Limb (tissue), 2 donors: ENCODE measurements around the gene AUTS2.

Experiments used
- DNase-seq, 2 donors: peaks; one replicate each; pipeline ENCODE4 v3.0.0-alpha.2; 2016; ENCODE audit errors: extremely low spot score in 2 of 2

The AUTS2 gene

GRCh38 chr7:70406950-70407209 lies 808.6 kb downstream of the AUTS2 start:
- DNase-seq = no peak

- DNase-seq = no peak
Measured at GRCh38 chr7:70408477-70408876, 810.2 kb downstream of the AUTS2 start.

- DNase-seq = no peak
Measured at GRCh38 chr7:70408891-70409290, 810.6 kb downstream of the AUTS2 start.

DNA sequence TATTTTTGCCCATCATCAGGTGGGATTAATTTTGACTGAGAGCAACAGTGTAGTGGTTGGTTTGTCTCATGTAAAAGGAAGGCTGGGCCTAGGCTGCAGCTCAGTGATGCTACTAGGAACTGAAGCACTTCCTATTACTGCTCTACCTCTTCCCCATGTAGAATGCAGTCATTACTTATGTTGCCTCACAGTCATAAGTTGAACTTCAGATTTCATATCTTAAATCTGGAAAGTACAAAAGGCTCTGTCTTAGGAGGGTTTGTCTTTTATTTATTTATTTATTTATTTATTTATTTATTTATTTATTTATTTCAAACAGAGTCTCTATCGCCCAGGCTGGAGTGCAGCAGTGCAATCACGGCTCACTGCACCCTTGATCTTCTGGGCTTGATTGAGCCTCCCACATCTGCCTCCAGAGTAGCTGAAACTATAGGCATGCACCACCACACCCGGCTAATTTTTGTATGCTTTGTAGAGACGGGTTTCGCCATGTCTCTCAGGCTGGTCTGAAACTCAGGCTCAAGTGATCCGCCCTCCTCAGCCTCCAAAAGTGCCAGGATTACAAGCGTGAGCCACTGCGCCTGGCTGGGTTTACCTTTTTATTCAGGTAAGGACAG lies 812.0 kb downstream of the AUTS2 start:
- DNase-seq = no peak

DNA sequence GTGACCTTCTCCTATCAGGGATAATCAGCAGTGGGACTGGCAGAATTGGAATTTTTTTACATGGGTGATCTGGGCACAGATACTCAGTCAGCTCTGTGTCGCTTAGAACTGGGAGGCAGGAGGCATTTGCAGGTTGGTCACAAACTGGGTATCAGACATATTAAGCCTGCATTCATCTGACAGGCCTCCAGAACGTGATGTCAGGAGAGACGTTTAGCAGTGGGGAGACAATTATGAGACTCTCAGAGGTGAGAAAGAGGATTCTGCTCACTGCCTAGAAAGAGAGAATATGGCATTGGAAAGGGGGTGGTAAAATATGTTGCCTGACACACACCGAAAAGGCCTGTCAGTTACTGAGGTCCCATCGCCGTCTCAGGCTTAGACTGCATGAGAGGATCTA lies 816.1 kb downstream of the AUTS2 start:
- no peak for DNase-seq

DNA sequence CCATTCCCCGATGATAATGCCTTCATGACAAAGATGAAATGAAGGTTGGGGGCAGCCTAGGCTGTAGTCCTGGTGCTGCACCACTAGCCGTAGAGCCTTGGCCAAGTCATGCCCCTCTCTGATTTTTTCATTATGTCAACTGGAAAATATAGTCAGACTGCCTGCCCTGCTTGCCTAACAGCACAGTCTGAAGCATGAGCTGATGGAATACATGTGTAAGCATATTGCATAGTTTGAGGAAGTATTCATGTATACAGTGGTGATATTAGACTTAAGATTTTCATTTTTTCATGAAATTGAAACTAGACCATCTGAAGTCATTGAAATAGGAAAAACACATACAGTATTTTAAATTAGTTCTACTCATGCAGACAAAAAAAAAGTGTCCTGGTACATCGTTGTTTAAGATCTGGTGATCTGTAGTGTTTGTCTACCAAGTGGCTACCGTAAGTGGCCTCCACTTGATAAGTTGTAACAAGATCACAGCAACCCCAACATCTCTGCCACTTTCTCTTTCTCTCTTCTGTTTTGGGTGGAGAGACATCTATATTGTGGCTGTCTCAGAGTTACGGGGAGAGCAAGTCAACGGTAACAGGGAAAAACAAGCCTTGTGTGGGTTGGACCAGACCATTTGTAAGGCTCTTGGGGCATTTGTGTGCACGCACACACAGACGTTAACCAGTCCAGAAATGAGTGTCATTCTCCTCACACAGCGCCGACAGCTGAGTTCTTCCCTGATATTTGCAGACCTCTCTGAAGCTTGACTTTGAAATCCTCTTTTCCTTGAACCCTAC lies 817.1 kb downstream of the AUTS2 start:
- DNase-seq = no peak

DNA sequence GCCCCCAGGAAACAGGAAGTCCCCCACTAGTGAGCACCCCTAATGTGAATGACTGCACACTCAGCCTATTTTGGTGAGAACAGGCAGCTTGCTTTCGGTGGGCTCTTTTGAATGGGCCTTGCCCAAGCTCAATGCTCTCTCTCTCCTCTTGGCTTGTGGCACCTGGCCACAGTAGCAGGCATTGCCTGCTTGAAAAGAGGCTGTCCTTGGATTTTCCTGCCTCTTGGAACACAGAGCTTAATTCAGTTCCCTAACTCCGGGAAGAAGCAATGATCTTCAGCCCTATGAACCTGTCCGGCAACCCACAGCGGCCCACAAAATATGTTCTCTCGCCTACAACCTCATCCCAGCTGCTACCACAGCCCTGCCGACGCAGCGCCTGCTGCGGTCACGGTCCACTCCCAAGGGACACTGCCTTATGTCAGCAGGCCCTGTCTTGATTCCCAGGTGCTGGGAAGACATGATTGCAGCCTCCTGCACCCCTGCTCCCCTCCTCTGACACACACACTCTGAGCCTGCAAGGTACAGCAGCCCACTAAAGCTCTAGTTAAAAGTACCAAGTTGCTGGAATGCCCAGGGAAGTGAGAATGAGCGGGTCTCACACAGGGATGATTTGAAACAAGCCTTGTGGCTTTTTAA lies 818.2 kb downstream of the AUTS2 start:
- DNase-seq = peak in 1 of 2 donors; percentile 57

DNA sequence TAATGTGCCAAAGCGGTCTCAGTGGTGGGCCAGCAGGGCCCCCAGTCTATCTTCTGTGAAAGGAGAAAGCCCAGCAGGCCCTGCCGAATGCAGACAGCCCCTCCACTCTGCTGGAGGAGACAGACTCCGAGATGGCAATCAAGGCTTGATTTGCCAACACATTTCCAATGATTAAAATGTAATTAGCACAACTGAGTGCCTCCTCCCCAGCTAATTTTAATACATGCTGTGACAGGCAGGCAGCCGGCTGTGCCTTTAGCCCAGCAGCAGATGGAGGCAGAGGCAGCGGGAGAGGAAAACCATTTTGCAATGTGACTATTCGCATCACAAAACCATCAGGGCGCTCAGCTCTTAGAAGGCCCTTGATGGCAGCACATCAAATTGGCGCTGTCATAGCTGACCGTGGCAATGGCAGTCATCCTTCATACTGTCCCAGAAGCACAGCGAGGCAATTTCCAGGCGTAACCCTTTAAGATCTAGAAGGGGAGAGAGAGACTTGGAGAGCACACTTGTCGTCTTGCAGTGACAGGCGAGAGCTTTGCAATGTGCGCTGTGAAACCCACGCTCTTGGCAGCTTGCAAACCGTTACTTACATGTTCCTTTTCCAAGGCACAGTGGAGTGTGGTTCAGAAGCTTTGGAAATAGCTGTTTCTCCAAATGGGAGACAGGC lies 818.8 kb downstream of the AUTS2 start:
- DNase-seq = peak in 1 of 2 donors; percentile 69

DNA sequence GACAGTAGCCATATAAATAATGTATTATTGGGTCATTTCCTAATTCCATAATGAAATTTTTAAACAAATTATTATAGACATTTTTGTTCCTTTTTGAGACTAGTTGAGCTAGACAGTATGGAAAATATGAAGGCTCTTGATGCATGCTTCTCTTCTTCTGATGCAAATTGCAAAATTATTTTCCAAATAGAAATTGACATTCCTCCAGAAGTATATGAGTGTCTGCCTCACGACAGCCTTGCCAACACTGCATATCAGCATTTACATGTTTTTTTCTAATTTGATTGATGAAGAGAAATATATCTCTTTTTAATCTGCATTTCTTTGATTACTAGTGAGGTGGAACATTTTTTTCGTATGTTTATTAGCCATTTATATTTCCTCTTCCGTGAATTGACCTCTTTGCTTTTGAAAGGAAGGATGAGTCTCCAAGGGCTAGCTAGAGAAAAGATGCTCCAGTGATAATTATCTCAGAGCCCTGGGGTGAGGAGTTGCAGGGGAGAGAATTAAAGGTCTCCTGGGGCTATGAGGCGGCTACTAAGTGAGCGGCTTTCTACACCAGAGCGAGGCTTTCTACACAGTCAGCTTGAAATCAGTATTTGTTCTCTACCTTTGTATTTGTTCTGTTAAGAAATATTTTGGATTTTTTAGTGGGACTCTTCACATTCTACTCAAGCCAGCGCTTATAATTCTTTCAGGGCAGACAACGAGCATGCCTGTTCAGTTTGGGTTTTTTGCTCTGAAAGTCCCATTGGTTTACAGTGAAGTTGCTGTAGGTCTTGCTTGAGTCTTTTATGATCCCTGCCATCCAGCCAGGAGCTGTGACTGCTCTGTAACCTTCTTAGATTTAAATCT lies 821.5 kb downstream of the AUTS2 start:
- peak in 1 of 2 donors; percentile 13 for DNase-seq

DNA sequence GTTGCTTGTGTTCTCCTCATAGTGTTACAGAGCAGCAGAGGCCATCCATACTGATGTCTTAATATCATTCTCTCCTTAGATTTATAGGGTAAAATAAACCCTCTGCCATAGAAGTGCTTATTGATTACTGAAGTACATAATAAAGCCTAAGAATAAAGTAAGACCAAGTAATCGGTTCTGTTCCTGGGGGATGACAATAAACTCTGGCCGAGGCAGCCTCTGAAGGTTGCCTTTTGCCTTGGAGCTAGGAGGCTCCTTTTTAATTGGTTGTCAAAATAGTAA lies 822.0 kb downstream of the AUTS2 start:
- DNase-seq = no peak

- DNase-seq = peak in 1 of 2 donors; percentile 18
Measured at GRCh38 chr7:70421319-70421718, 823.0 kb downstream of the AUTS2 start.

- DNase-seq = no peak
Measured at GRCh38 chr7:70426249-70426880, 828.1 kb downstream of the AUTS2 start.

DNA sequence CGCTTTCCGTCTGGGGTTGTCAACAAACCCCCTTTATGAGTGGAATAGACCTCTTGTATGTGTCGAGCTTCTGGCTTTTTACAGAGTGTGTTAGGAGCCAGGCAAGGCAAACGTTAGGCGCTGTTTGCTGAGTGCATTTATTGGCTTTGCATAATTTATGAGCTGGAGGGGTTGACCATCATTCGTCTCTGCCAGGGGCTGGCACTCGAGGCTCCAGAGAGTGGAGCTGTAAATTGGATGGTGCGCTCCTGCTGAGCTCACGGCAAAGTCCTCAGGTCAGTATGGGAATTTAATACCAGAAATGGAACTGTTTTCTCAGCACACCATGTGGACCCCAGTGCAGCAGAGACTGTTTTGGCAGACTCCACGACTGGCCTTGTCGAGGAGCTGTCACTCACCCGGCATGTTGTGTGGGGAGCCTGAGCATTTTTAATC lies 834.3 kb downstream of the AUTS2 start:
- peak; percentile 17 to 67 for DNase-seq

- no peak for DNase-seq
Measured at GRCh38 chr7:70434376-70434775, 836.1 kb downstream of the AUTS2 start.

GRCh38 chr7:70434821-70435220 lies 836.5 kb downstream of the AUTS2 start:
- no peak for DNase-seq

- no peak for DNase-seq
Measured at GRCh38 chr7:70435634-70436033, 837.4 kb downstream of the AUTS2 start.

DNA sequence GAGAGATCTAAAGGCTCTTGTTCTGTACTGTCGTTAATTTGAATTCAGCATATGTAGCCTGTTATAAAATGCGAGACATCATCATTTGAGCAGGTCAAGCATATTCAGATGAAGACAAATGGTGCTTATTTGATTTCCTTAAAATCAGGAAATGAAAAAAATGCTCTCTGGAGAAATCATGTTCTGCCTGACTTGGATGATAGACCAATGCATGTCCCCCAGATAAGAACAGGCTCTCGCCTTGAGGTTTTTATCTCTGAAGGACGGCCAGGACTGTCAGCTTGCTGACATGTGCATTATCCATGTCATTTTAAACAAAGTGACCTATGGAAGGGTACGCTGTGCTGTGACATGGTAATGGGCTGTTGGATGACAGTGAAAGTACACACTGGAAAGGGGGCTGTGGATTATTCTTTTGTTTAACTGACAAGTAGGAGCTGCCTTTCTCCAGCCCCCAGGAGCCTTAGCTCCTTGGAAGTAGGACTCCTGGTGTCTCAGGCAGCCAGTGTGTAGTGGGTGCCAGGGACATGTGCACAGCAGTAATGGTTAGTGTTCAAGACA lies 838.6 kb downstream of the AUTS2 start:
- DNase-seq = no peak

DNA sequence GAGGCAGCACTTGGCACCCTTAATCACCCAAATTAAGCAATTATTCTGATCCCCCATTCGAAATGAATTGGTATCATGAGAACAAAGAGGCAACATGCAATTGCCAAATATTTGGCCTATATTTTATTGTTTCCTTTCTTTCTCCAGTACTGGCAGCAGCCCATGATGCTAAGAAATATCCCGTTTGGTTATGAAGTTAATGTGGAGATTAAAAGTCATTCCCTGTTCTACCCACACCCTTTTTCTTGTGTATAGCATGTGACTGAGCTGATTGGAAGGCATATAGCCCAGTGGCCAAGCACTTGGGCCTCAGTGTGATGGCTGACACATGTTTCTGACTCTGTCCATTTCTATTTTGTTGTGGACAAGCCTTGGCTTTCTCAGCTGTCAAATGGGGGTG lies 841.4 kb downstream of the AUTS2 start:
- no peak for DNase-seq

GRCh38 chr7:70446448-70447143 lies 848.3 kb downstream of the AUTS2 start:
- DNase-seq = no peak

DNA sequence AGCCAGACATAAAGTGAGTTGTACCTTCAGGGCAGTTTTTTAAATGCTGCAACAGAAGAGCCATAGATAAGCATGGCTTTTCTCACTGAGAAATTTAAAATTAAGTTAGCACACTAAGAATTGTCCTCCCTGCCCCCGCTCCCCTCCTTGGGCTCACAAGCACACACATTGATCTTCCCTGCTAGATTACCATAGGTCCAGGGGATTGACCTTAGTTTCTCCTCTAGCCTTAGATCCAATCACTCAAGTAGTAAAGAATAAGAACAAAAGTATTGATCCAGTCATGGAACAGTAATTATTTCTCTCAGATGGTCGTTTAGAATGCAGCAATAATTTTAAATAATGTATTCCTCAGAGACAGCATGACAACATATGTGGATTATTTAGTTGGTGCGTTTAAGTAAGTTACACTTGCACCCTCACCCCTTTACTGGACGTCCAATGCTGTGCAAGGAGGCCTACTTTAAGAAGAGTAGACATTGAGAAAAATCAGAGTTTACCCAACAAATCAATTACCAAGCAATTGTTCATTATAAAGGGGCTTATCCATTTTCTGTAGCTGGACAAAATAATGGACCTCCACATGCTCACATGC lies 850.1 kb downstream of the AUTS2 start:
- DNase-seq = no peak
